ENCODE results near the gene MS4A7. TPM values are rescaled to one million over a fixed set of nuclear protein-coding genes. Genes with fewer than 3 reads are reported as not detected.

MS4A7 gene
- total and polyA plus RNA-seq, 7 donors: 6.9 to 51.0 (median 26.9) TPM

- TF ChIP-seq POLR2A (IDR thresholded peaks at IDR 0.05) (no peak), POLR2AphosphoS5 (IDR thresholded peaks at IDR 0.05) (no peak), EP300 (IDR thresholded peaks at IDR 0.05) (no peak), CTCF (IDR thresholded peaks at IDR 0.05) (no peak)
- Histone ChIP-seq H3K27me3 (no peaks in the 10 kb centered on the region), H3K4me3 (no peak overlapping the region), H3K4me1 (no peaks in the 10 kb centered on the region), H3K27ac (no peak overlapping the region), H3K36me3 (no peaks in the 10 kb centered on the region), H3K9me3 (no peaks in the 10 kb centered on the region)
- DNase-seq: no peak
- 7 to 9% methylated on average over 1 of the region's 1 CpG for WGBS, 2 donors
- intact Hi-C loops (cut with DNase I): no loop called here
Measured at GRCh38 chr11:60396799-60397198, 18.5 kb downstream of the MS4A7 start.

- Histone ChIP-seq H3K27me3 (no peaks in the 10 kb centered on the region), H3K4me1 (no peaks in the 10 kb centered on the region), H3K4me3 (no peak overlapping the region), H3K9me3 (no peaks in the 10 kb centered on the region), H3K27ac (no peak overlapping the region), H3K36me3 (no peaks in the 10 kb centered on the region)
- WGBS, 2 donors: 16 to 30% methylated on average over 2 of the region's 2 CpGs
- TF ChIP-seq POLR2AphosphoS5 (IDR thresholded peaks at IDR 0.05): no peak
- TF ChIP-seq CTCF (IDR thresholded peaks at IDR 0.05): no peak
- no peak for TF ChIP-seq EP300 (IDR thresholded peaks at IDR 0.05)
- no peak for TF ChIP-seq POLR2A (IDR thresholded peaks at IDR 0.05)
- intact Hi-C loops (cut with DNase I): no loop called here
- no peak for DNase-seq
Measured at GRCh38 chr11:60420015-60420414, 41.7 kb downstream of the MS4A7 start.

GRCh38 chr11:60422609-60423008 lies 44.3 kb downstream of the MS4A7 start:
- no peaks in the 10 kb centered on the region for H3K9me3 ChIP-seq
- H3K27me3 ChIP-seq: no peaks in the 10 kb centered on the region
- no peaks in the 10 kb centered on the region for H3K4me1 ChIP-seq
- TF ChIP-seq CTCF (IDR thresholded peaks at IDR 0.05) (no peak), POLR2AphosphoS5 (IDR thresholded peaks at IDR 0.05) (no peak), POLR2A (IDR thresholded peaks at IDR 0.05) (no peak), EP300 (IDR thresholded peaks at IDR 0.05) (no peak)
- no peak for DNase-seq
- no peak overlapping the region for H3K4me3 ChIP-seq
- WGBS, 2 donors: 33 to 81% methylated on average over 1 of the region's 1 CpG
- H3K36me3 ChIP-seq: no peaks in the 10 kb centered on the region
- intact Hi-C loops (cut with DNase I): no loop called here
- no peak overlapping the region for H3K27ac ChIP-seq

- no peak for TF ChIP-seq EP300 (IDR thresholded peaks at IDR 0.05)
- no peak for TF ChIP-seq POLR2A (IDR thresholded peaks at IDR 0.05)
- no peak for TF ChIP-seq CTCF (IDR thresholded peaks at IDR 0.05)
- TF ChIP-seq POLR2AphosphoS5 (IDR thresholded peaks at IDR 0.05): no peak
- Histone ChIP-seq H3K4me3 (no peak overlapping the region), H3K9me3 (no peaks in the 10 kb centered on the region), H3K4me1 (no peaks in the 10 kb centered on the region), H3K27me3 (no peaks in the 10 kb centered on the region), H3K36me3 (no peaks in the 10 kb centered on the region), H3K27ac (no peak overlapping the region)
- intact Hi-C loops (cut with DNase I): no loop called here
- no peak for DNase-seq
- 57 to 67% methylated on average over 2 of the region's 2 CpGs for WGBS, 2 donors
Measured at GRCh38 chr11:60428517-60428916, 50.2 kb downstream of the MS4A7 start.

- no peak for DNase-seq
- TF ChIP-seq CTCF (IDR thresholded peaks at IDR 0.05) (no peak), EP300 (IDR thresholded peaks at IDR 0.05) (no peak), POLR2A (IDR thresholded peaks at IDR 0.05) (no peak), POLR2AphosphoS5 (IDR thresholded peaks at IDR 0.05) (no peak)
- no peaks in the 10 kb centered on the region for H3K27me3 ChIP-seq
- H3K36me3 ChIP-seq: no peaks in the 10 kb centered on the region
- WGBS, 2 donors: 95 to 97% methylated on average over 5 of the region's 5 CpGs
- no peaks in the 10 kb centered on the region for H3K4me1 ChIP-seq
- intact Hi-C loops (cut with DNase I): no loop called here
- H3K27ac ChIP-seq: no peak within 1 kb of the TSS
- H3K4me3 ChIP-seq: no peak within 1 kb of the TSS
- H3K9me3 ChIP-seq: no peaks in the 10 kb centered on the region
Measured at GRCh38 chr11:60429272-60429671, 50.9 kb downstream of the MS4A7 start, which contains the start of gene MS4A5. TSS of gene MS4A5 (plus strand) at chr11:60429572. CDS start at chr11:60429675, 103 bp downstream.

All from sigmoid colon (tissue), 7 donors.